A673 (cell line): ENCODE measurements around the gene SYT7. TPM values are rescaled to one million over a fixed set of nuclear protein-coding genes. Genes with fewer than 3 reads are reported as not detected.

Experiments
- BruUV-seq: library from RNA; stranded (reverse); fragments of 400-500 nt; replicated peaks from 2 replicates; lab custom pipeline; 2021; lab: Mats Ljungman, UMichigan
- CTCF ChIA-PET: fragments of 300-600 bp; sonication (Branson Sonifier 250); formaldehyde crosslinking; loops from one replicate; lab custom pipeline; 2022; ENCODE audit warnings: antibody characterized with exemption; lab: Charles Lee
- POLR2A ChIA-PET: fragments of 300-600 bp; sonication (Branson Sonifier 250); formaldehyde crosslinking; loops from one replicate; lab custom pipeline; 2022; ENCODE audit warnings: antibody characterized with exemption; ENCODE audit not compliant: low non-redundant PET; lab: Charles Lee
- DNase-seq: peaks from one replicate; pipeline ENCODE4 v3.0.0-alpha.2; 2015; ENCODE audit warnings: low spot score
- H3K27ac ChIP-seq: fragments of 200-600 bp; sonication (generic); 2 replicates; pipeline ENCODE4 v1.5.1; 2016; ENCODE audit warnings: mixed run types, low read depth, mild to moderate bottlenecking, mixed read lengths, antibody characterized with exemption, low read length; ENCODE audit not compliant: poor library complexity, severe bottlenecking
- H3K27me3 ChIP-seq: fragments of 200-600 bp; sonication (generic); replicated peaks from 2 replicates; pipeline ENCODE4 v1.6.1; 2017; ENCODE audit warnings: mixed run types, low read depth, mild to moderate bottlenecking, mixed read lengths, antibody characterized with exemption, low read length; ENCODE audit not compliant: insufficient read depth, poor library complexity
- H3K36me3 ChIP-seq: fragments of 200-600 bp; sonication (generic); 2 replicates; pipeline ENCODE4 v1.6.1; 2016; ENCODE audit warnings: mixed run types, mild to moderate bottlenecking, mixed read lengths, antibody characterized with exemption, low read length; ENCODE audit not compliant: insufficient read depth, poor library complexity, severe bottlenecking
- H3K4me1 ChIP-seq: fragments of 200-600 bp; sonication (generic); 2 replicates; pipeline ENCODE4 v1.6.1; 2017; ENCODE audit warnings: mixed run types, mild to moderate bottlenecking, mixed read lengths, antibody characterized with exemption, low read length; ENCODE audit not compliant: insufficient read depth, poor library complexity, severe bottlenecking
- H3K4me3 ChIP-seq: fragments of 200-600 bp; sonication (generic); 2 replicates; pipeline ENCODE4 v1.5.1; 2016; ENCODE audit warnings: low read depth, mixed run types, mild to moderate bottlenecking, mixed read lengths, low read length; ENCODE audit not compliant: poor library complexity, severe bottlenecking
- H3K9me3 ChIP-seq: fragments of 200-600 bp; sonication (generic); 2 replicates; pipeline ENCODE4 v1.6.1; 2016; ENCODE audit warnings: mixed run types, low read depth, mild to moderate bottlenecking, mixed read lengths, antibody characterized with exemption, low read length; ENCODE audit not compliant: poor library complexity, severe bottlenecking
- CTCF ChIP-seq: fragments of 300-800, 200-600 bp; sonication (generic); conservative IDR thresholded peaks from 2 replicates; pipeline ENCODE4 v1.5.1; 2017; ENCODE audit warnings: low read depth, mild to moderate bottlenecking, antibody characterized with exemption, low read length, moderate library complexity, mixed read lengths
- EZH2 ChIP-seq: fragments of 200-600 bp; sonication (generic); IDR thresholded peaks from 2 replicates; pipeline ENCODE4 v1.6.1; 2017; ENCODE audit warnings: borderline replicate concordance, low read depth, mild to moderate bottlenecking, mixed read lengths, antibody characterized with exemption, low read length; ENCODE audit not compliant: poor library complexity, severe bottlenecking
- intact Hi-C: fragments of 100-400 bp; cut with micrococcal nuclease; formaldehyde crosslinking; loops from one replicate; pipeline ENCODE4 v1.10.0; 2022; ENCODE audit not compliant: unreplicated experiment
- total RNA-seq: library from RNA; stranded (reverse); gene quantifications from 2 replicates; pipeline ENCODE4 v1.2.3, GENCODE V29; 2021

The SYT7 gene
- total RNA-seq, 1 experiment from 2014 or later, result 1.3 TPM

DNA sequence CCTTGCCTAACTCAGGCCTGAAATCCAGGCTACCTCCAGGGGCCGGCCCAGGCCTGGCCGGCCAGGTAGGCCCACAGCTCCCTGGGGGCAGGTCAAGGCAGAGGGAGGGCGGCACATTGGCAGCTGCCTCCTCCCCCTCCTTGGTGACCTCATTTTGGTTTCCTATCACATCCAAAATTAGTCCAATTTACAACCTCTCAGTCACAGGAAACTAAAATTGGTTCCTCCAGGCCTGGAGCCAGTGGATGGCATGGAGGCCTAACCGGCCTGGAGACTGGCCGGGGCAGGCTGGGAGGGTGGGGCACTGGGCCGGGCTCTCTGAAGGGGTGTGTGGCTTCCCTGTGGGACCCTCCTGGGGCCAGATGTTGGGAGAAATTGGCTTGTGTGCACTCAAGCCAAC lies 36.4 kb downstream of the SYT7 start:
- ChIA-PET CTCF (interaction anchor here (2.3 kb wide), 1 partner anchor 98 kb away, joined by 10 read pairs; no protein-coding TSS in a partner anchor), POLR2A (no interaction called here)
- Histone ChIP-seq H3K27ac (no peak overlapping the region), H3K27me3 (no peaks in the 10 kb centered on the region), H3K9me3 (no peaks in the 10 kb centered on the region), H3K4me3 (no peak overlapping the region), H3K4me1 (no peaks in the 10 kb centered on the region), H3K36me3 (no peaks in the 10 kb centered on the region)
- no TSS peak for BruUV-seq
- intact Hi-C loops, result no loop called here
- no peak for TF ChIP-seq EZH2
- TF ChIP-seq CTCF, result no peak
- no peak for DNase-seq

DNA sequence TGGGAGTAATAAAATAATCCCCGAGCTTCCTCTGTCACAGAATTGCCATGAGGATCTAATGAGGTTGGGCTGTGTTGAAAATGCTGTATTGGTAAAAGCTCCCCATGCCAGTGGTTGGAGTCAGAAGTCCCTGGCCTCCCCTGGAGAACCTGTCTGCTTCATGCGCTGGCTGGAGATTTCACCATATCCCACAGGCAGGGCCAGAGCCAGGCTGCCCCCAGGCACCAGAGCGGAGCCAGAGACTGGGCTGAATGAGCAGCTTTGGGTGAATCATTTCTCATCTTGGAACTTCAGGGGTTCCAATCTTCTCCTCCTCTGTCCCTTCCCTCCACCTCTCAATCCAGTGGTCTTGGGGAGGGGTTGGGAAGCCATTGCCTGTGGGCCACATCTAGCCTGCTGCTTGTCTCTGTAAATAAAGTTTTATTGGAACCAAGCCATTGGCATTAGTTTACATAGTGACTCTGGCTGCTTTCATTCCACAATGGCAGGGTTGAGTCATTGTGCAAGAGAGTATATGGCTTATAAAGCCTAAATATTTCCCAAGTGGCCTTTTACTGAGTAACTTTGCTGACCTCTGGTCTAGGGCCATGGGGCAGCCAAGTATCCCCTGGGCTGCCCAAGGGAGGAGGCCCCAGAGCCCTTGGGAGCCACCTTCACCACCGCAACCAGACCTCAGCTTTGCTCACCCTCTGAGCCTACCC lies 37.1 kb downstream of the SYT7 start:
- CTCF ChIA-PET, result interaction anchor here (0.6 to 2.3 kb wide), 2 partner anchors 28 to 97 kb away, joined by 3 to 10 read pairs; no protein-coding TSS in a partner anchor
- Histone ChIP-seq H3K4me3 (no peak overlapping the region), H3K27me3 (no peaks in the 10 kb centered on the region), H3K27ac (no peak overlapping the region), H3K9me3 (no peaks in the 10 kb centered on the region), H3K36me3 (no peaks in the 10 kb centered on the region), H3K4me1 (no peaks in the 10 kb centered on the region)
- DNase-seq, result no peak
- POLR2A ChIA-PET, result no interaction called here
- no TSS peak for BruUV-seq
- no peak for TF ChIP-seq CTCF
- TF ChIP-seq EZH2, result no peak
- intact Hi-C loops, result no loop called here

DNA sequence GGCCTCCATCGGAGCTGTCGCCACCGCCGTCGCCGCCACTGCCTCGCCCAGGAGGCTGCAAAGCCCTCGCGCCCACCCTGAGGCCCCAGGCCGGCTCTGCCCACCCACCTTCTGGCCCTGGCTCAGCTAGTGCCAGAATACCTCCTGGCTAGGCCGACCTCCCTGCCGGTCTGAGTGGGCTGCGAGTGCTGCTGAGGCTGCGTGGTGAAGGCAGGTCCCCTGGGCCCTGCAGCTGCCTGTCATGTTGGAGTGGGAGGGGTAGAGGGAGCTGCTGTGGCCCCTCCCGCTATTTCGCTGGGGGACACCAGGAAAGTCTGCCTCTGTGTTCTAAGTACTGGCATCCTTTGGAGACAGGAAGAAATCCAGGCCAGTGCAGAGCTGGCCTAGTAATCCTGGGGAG lies 38.2 kb downstream of the SYT7 start:
- intact Hi-C loops, result no loop called here
- Histone ChIP-seq H3K27ac (no peak overlapping the region), H3K36me3 (no peaks in the 10 kb centered on the region), H3K9me3 (no peaks in the 10 kb centered on the region), H3K4me3 (no peak overlapping the region), H3K4me1 (no peaks in the 10 kb centered on the region), H3K27me3 (no peaks in the 10 kb centered on the region)
- CTCF ChIA-PET, result no interaction called here
- DNase-seq, result no peak
- BruUV-seq, result no TSS peak
- TF ChIP-seq CTCF (no peak), EZH2 (no peak)
- POLR2A ChIA-PET, result no interaction called here
